Hematopoietic multipotent progenitor cell treated with erythropoietin and hydrocortisone succinate and interleukin-3 and kit ligand, for 8 days (in vitro differentiated cells): ENCODE measurements around the gene TMEM87B.
"Not testable (repeated sequence)": the region's sequence is repeated elsewhere in the genome, so short reads cannot be mapped to it uniquely, and the experiment has no call there.

Experiments used
- DNase-seq: peaks from one replicate; pipeline ENCODE4 v3.0.0-alpha.2; 2015

TMEM87B gene

DNA sequence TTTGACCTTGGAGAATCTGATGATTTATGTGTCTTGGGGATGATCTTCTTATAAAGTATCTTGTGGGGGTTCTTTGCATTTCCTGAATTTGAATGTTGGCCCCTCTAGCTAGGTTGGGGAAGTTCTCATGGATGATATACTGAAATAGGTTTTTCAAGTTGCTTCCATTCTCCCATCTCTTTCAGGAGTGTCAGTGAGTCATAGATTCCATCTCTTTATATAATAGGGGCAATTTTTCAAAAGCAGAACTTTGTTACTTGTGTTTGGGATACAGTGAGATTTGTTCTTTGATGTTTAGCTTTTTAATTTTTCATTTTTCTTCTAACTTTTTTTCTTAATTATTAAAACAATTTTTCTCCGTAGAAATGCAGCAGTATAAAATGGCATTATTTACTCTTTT lies 19.4 kb downstream of the TMEM87B start:
- DNase-seq = no peak

- no peak for DNase-seq
Observed at GRCh38 chr2:112075490-112076260, 20.6 kb downstream of the TMEM87B start.

DNA sequence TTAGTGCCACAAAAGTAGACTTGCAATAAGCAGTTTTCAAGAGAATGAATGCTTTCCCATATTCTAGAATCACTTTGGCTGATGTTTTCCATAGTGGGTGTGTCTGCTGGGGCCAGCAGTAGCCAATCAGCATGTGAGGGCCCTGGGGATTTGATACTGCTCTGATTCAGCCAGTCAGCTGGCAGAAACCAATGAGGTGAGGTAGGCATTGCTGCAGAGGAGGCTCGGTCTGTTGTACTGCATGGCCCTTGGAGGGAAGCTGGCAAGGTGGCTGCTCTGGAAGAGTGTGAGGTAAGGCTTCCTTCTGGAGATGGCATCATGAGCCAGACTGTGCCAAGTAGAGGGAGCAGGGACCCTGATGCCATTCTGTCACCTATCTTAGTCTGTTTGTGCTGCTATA lies 22.7 kb downstream of the TMEM87B start:
- DNase-seq = no peak

GRCh38 chr2:112081262-112081661 lies 26.2 kb downstream of the TMEM87B start:
- no peak for DNase-seq

- no peak for DNase-seq
Observed at GRCh38 chr2:112084689-112085374, 29.8 kb downstream of the TMEM87B start.

DNA sequence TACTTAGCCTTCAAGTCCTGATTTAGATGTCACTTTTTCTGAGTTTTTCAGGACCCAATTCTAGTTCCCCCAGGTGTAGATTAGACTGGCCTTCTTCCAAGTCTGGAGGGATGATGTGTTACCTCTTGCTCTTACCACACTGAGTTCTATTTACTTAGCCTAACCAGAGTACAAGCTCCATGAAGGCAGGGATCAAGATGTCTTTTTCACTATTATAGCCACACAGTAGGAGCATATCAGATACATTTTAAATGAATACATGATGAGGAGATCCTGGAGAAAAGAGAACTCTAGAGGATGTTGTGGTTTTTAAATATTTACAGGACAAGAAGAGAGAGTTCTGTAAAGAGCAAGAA lies 30.3 kb downstream of the TMEM87B start:
- DNase-seq = no peak

- no peak for DNase-seq
Observed at GRCh38 chr2:112085916-112086669, 31.0 kb downstream of the TMEM87B start.

DNA sequence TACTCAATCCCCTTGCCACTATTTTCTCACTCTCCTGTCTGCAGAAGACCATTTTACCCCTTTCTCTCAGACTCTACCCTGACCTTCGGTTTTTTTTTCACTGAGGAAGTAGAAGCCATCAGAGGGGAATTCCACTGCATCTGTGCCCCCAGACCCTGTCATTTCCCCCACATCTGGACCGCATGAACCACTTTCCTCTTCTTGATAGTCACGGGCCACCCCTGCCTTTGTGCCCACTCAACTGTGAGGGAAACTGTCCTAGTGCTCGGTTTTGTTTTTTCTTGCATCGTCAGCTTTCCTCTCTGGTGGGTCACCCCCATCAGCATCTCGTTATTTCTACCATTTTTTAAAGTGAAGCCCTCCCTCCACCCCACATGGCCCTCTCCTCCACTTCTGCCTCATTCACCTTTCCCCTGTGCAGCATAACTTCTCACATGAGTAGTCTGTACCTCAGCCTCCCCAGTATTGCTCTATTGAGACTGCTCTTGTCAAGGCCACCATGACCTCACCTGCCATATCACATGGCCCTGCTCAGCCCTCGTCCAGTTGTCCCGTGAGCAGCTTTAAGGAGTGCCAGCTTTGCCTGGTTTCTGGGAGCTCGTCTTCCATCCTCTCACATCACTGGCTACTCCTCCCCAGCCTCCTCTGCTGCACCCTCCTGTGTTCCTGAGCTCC lies 32.4 kb downstream of the TMEM87B start:
- DNase-seq = no peak

DNA sequence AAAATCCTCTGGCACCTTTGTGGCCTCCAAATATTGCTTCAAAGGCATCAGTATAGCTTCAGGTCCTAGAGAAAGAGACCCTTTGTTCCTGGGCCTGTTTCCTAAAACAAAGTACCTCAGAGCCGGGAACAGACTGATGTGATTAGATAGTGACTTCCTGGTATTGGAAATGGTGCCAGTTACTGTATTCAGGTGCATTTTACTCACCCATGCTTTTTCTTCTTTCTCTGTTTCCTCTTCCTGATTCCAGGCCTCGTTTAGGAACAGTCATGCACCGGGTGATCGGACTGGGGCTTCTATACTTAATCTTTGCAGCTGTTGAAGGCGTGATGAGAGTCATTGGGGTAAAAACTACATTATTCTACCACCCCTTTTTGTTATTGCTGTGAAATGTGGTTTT lies 34.3 kb downstream of the TMEM87B start:
- no peak for DNase-seq

DNA sequence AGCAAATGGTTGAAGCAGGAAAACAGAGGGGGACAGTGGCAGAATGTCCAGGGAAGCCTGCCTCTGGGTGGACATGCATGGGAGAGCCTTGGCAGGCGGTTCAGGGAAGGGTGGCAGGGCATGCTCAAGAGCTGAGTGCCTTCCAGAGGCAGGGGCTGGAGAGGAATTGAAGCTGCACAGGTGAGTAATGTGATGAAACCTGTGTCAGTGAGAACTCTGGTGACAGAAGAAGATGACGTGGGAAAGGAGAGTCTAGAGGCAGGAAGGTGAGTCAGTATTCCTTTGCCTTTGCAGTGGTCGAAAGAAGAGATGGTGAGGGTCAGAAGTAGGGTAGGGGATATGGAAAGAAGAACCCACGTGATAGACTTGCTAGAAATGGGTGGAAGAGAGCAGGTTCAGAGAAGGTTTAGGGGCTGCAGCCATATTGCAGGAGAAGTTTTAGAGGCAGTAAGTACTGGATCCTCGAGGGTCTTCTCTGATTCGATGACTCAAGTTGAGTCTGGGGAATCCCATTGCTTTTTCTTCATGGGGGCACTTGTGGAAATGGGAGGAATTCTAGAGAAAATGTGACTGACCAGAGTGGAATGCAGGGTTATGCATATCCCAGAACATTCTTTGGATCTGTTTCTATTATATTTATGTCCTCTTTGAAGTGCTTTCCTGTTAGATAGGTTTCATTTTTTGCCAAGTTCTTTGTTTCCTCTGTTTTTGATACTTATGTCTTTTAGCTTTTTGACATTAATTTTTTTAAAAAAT lies 37.4 kb downstream of the TMEM87B start:
- DNase-seq = no peak

- no peak for DNase-seq
Observed at GRCh38 chr2:112093216-112093615, 38.1 kb downstream of the TMEM87B start.

GRCh38 chr2:112095681-112096080 lies 40.6 kb downstream of the TMEM87B start:
- no peak for DNase-seq

GRCh38 chr2:112096098-112096497 lies 41.0 kb downstream of the TMEM87B start:
- DNase-seq = no peak

DNA sequence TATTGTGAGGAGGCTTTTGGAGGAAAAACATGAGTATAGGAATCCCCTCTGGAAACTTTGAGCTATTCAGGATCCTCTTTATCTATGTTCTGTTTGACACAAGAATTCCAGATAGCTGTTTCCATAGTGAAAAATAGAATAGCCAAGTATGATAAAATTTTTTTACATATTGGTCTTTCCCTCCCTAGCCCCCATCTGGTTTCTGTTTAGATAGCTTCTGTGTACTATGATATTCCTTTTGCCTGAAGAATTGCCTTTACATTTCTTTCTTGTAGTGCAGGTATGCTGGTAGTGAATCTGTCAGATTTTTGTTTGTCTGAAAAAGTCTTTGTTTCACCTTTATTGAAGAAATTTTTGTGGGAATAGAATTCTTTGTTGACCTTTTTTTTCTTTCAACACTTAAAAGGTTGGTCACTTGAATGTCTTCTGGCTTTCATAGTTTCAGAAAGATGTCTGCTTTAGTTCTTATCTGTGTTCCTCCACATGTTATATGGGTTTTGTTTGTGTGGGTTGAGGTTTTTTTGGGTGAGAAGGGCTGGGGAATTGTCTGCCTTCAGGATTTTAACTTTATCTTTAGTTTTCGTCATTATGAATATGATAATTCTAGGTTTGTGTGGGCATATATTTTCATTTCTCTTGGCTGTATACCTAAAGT lies 53.2 kb downstream of the TMEM87B start:
- DNase-seq = peak; percentile 76

GRCh38 chr2:112109278-112109677 lies 54.2 kb downstream of the TMEM87B start:
- no peak for DNase-seq

- no peak for DNase-seq
Observed at GRCh38 chr2:112110966-112111365, 55.9 kb downstream of the TMEM87B start.

DNA sequence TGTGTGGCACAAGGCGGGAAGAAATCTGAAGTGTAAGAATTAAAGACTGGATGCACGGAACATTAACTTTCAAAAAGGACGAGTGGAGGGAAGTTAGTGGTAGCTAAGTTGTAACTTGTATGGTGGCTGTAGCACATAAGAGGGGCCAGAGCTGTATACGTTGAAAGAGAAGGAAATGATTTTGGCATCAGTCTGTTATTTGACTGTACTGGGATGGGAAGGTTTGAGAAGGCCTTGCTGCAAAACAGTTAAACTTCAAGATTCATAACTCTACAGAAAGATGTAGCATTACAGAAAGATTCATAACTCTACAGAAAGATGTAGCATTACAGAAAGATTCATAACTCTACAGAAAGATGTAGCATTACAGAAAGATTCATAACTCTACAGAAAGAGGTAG lies 58.3 kb downstream of the TMEM87B start:
- DNase-seq = not testable (repeated sequence)

DNA sequence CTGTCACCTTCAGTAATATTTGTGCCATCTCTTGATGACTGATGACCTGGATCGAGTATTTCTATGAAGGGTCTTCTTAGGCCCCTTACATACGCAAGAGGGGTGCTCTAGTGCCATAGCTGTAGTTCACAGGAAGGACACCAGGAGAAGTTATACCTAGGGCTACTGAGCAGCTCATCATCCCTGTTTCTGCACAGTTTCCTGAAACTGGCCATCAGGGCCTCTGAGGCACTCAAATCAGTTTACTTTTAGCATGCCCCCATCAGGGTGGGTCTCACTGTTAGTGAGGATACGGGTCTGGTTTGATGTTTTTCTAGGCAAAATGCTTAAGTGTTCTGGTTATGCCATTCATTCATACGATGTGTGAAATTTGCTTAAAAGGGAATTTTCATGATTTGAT lies 63.1 kb downstream of the TMEM87B start:
- no peak for DNase-seq

GRCh38 chr2:112121682-112122254 lies 66.7 kb downstream of the TMEM87B start:
- DNase-seq = peak; percentile 81

DNA sequence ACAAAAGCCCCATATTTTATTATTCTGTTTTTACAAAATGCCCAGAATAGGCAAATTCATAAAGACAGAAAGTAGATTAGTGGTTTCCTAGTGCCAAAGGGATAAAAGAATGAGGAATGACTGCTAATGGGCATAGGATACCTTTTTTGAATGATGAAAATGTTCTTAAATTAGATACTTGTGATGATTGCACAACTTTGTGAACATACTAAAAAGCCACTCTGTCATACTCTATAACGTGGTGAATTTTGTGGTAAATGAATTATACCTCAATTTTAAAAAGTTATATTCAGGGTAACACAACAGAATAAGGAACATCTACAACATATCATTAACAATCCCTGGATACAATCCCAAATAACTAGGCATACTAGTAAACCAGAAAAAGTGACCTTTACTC lies 74.0 kb downstream of the TMEM87B start:
- DNase-seq = no peak

DNA sequence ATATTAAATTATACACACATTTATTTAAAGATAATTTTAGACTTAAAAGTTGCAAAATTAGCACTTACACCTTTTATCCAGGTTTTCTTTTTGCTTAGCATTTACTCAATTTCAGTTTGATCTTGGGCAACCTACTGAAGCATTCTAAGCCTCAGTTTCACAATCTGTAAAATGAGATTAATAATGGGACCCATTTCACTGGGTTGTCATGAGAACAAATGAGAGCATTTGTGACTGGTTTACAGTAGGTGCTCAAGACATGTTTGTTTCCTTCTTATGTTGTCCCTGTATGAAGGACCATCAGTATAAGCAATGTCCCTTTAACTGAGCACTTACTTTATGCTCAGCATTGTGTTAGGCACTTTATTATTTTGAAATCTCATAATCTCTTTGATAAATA lies 78.3 kb downstream of the TMEM87B start:
- DNase-seq = no peak

GRCh38 chr2:112134120-112134519 lies 79.1 kb downstream of the TMEM87B start:
- DNase-seq = no peak
